Stimulated activated naive CD8-positive, alpha-beta T cell treated with anti-CD3 and anti-CD28 coated beads, Interleukin-15, Interleukin-2, amounts not matched to agents 100 ng/mL and 50 ng/mL, for 24 hours (primary cell): Measurements from ENCODE around the gene GRB7.

Experiments used
- H3K27ac Mint-ChIP-seq: one replicate; pipeline ENCODE4 v1.8.0; 2021; ENCODE audit warnings: mild to moderate bottlenecking, mixed read lengths
- H3K27me3 Mint-ChIP-seq: one replicate; pipeline ENCODE4 v1.8.0; 2021; ENCODE audit warnings: mixed read lengths
- H3K36me3 Mint-ChIP-seq: one replicate; pipeline ENCODE4 v1.8.0; 2021; ENCODE audit warnings: low read depth, mixed read lengths
- H3K4me1 Mint-ChIP-seq: one replicate; pipeline ENCODE4 v1.8.0; 2021; ENCODE audit warnings: low read depth, mixed read lengths
- H3K4me3 Mint-ChIP-seq: one replicate; pipeline ENCODE4 v1.8.0; 2021; ENCODE audit warnings: mild to moderate bottlenecking, mixed read lengths
- H3K9me3 Mint-ChIP-seq: one replicate; pipeline ENCODE4 v1.8.0; 2021; ENCODE audit warnings: mixed read lengths

Gene GRB7

DNA sequence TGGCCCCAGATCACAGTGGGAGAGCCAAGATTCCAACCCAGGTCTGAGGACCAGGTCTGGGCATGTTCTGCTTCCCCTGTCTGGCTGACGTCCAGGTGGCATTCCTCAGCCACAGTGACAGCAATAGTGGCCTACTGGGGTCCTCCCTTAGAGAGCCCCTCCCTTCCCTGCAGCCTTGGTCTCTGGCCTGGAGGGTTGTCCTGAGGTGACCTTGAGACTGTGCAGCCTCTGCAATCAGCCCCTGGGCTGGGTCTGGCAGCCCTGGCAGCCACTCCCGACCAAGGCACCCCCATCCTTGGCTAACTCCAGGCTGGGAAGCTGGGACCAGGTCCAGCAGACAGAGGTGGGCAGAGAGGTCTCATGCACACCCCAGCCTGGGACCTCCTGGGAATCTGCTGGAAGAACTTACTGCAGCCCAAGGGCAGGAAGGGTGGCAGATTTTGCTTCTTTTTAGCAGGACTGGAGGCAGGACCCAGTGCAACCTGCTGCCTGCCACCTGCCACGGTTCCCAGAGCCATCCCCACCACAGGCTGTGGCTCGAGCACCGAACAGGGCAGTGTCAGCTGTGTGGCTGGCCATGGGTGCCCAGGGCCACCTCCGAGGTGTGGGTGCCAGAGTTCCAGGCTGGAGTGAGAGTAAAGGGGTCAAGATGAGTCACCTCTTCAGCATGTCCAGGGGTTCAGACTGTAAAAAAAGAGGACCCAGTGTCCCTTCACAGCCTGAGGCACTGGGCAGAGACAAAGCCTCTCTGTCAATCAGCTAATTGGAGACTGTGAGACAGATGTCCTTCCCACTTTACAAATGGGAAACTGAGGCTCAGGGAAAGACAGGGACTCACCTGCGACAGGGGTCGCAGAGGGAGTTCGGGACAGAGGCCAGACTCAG, 12.6 kb downstream of the GRB7 start:
- H3K27ac Mint-ChIP-seq, result no peak overlapping the region
- no peaks in the 10 kb centered on the region for H3K9me3 Mint-ChIP-seq
- no peaks in the 10 kb centered on the region for H3K27me3 Mint-ChIP-seq
- no peaks in the 10 kb centered on the region for H3K36me3 Mint-ChIP-seq
- H3K4me1 Mint-ChIP-seq, result peaks cover 33% of the 10 kb centered on the region
- no peak overlapping the region for H3K4me3 Mint-ChIP-seq

GRCh38 chr17:39751016-39751543, 13.3 kb downstream of the GRB7 start:
- Mint-ChIP-seq H3K36me3 (no peaks in the 10 kb centered on the region), H3K9me3 (no peaks in the 10 kb centered on the region), H3K4me3 (no peak overlapping the region), H3K27ac (peak overlapping the region; percentile 5), H3K4me1 (peaks cover 40% of the 10 kb centered on the region), H3K27me3 (no peaks in the 10 kb centered on the region)

DNA sequence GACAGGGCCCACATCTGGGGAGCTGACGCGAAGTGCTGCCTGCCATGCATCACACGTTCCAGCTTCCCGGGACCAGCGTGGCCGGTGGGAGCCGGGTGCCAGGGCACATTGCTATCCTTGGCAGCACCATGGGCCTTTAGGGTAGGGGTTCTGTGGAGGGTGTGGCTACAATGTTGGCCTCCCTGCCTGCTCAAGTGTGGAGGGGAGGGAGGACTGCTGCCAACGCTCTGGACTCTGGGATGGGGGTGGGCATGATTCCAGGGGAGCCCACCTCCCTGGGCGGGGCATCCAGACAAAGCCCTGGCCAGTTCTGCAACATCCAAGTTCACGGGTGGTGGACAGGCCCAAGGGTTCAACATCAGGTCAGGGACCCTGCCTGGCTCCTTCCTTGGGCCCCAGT, 13.9 kb downstream of the GRB7 start:
- Mint-ChIP-seq H3K27ac (no peak overlapping the region), H3K27me3 (no peaks in the 10 kb centered on the region), H3K9me3 (no peaks in the 10 kb centered on the region), H3K4me1 (peaks cover 46% of the 10 kb centered on the region), H3K4me3 (peak overlapping the region; percentile 10), H3K36me3 (no peaks in the 10 kb centered on the region)

GRCh38 chr17:39752241-39752881, 14.6 kb downstream of the GRB7 start:
- Mint-ChIP-seq H3K36me3 (no peaks in the 10 kb centered on the region), H3K27me3 (no peaks in the 10 kb centered on the region), H3K27ac (peak overlapping the region; percentile 81), H3K4me3 (peak overlapping the region; percentile 27), H3K4me1 (peaks cover 53% of the 10 kb centered on the region), H3K9me3 (no peaks in the 10 kb centered on the region)

- H3K36me3 Mint-ChIP-seq, result peaks cover 6% of the 10 kb centered on the region
- H3K27ac Mint-ChIP-seq, result peak overlapping the region; percentile 94
- no peaks in the 10 kb centered on the region for H3K9me3 Mint-ChIP-seq
- no peaks in the 10 kb centered on the region for H3K27me3 Mint-ChIP-seq
- H3K4me1 Mint-ChIP-seq, result peaks cover 66% of the 10 kb centered on the region
- H3K4me3 Mint-ChIP-seq, result peak overlapping the region; percentile 78
These were observed 15.9 kb downstream of the GRB7 start for GRCh38 chr17:39753514-39754160.

- H3K4me3 Mint-ChIP-seq, result peak overlapping the region; percentile 73
- H3K36me3 Mint-ChIP-seq, result peaks cover 13% of the 10 kb centered on the region
- H3K27ac Mint-ChIP-seq, result peak overlapping the region; percentile 99
- no peaks in the 10 kb centered on the region for H3K27me3 Mint-ChIP-seq
- H3K9me3 Mint-ChIP-seq, result no peaks in the 10 kb centered on the region
- peaks cover 73% of the 10 kb centered on the region for H3K4me1 Mint-ChIP-seq
These were observed 16.6 kb downstream of the GRB7 start for GRCh38 chr17:39754161-39754957.

GRCh38 chr17:39754958-39755553, 17.3 kb downstream of the GRB7 start:
- Mint-ChIP-seq H3K9me3 (no peaks in the 10 kb centered on the region), H3K27ac (peak overlapping the region; percentile 99), H3K27me3 (no peaks in the 10 kb centered on the region), H3K4me3 (peak overlapping the region; percentile 73), H3K36me3 (peaks cover 18% of the 10 kb centered on the region), H3K4me1 (peaks cover 80% of the 10 kb centered on the region)

DNA sequence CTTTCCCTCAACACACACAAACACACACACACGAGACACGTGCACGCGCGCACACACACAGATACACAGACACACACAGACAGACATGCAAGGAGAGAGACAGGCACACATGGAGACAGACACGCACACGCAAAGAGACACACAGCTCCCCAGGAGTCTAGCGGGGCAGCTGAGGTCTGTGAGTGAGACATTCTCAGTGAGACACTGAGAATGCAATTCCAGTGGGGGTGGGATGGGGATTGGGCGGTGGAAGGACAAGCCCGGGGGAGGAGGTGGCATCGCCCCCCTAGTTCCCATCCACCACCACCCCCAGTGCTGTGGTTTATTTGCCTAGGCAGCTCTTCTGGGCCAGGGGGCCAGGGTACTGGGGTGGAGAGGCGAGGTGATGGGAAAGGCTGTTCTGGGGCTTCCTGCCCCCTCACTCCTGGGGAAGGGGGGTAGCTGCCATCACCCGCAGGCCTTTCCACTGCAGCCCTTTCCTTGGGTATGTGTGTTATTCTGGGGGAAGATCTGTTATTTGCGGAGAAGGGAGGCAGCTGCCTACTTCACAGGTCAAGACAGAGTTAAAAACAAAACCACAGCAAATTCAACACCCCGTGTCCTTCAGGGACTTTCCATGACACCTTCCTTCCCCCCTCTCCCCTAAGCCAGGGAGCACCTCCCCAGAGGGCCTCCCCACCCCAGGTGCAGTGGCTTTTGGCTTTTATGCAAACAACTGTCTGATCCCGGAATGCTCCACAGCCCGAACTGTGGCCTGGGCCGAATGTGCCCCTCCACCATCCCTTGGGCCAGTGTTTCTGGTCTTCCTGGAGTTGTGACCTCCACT, 18.0 kb downstream of the GRB7 start:
- Mint-ChIP-seq H3K27me3 (no peaks in the 10 kb centered on the region), H3K4me1 (peaks cover 87% of the 10 kb centered on the region), H3K4me3 (peak overlapping the region; percentile 73), H3K9me3 (no peaks in the 10 kb centered on the region), H3K36me3 (peaks cover 21% of the 10 kb centered on the region), H3K27ac (peak overlapping the region; percentile 99)

DNA sequence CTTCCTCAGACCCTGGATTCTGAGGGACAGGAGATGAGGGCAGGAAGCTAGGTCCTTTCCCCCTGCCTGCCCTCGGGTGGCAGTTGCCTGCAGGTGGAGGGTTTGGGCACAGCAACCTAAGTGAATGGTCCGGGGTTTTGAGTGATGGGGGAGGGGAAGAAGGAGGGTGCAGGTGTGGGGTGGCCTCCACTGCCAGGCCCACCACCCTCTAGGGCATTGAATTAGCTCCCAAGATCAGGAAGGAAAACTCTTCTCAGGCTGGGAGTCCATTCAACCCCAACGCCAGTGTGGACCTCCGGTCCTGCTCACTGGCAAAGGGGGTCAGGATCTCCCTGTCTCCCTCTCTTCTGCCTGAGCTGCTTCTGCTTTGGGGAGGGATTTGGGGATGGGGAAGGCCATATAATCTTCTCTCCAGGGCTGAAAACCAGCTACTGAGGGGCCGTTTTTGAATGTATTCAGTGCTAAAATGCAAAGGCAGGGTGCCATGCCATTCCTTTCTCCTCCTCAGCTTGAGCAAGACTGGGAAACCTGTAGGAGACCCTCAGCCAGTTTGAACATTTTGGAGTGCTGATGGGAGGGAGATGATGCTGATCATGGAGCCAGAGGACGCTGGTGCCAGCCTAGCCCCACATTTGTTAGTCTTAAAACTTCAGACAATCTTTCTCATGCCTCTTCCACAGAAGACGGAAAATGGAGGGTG, 18.8 kb downstream of the GRB7 start:
- H3K36me3 Mint-ChIP-seq, result peaks cover 27% of the 10 kb centered on the region
- H3K9me3 Mint-ChIP-seq, result no peaks in the 10 kb centered on the region
- peak overlapping the region; percentile 99 for H3K27ac Mint-ChIP-seq
- H3K27me3 Mint-ChIP-seq, result no peaks in the 10 kb centered on the region
- peak overlapping the region; percentile 73 for H3K4me3 Mint-ChIP-seq
- H3K4me1 Mint-ChIP-seq, result peaks cover 88% of the 10 kb centered on the region

DNA sequence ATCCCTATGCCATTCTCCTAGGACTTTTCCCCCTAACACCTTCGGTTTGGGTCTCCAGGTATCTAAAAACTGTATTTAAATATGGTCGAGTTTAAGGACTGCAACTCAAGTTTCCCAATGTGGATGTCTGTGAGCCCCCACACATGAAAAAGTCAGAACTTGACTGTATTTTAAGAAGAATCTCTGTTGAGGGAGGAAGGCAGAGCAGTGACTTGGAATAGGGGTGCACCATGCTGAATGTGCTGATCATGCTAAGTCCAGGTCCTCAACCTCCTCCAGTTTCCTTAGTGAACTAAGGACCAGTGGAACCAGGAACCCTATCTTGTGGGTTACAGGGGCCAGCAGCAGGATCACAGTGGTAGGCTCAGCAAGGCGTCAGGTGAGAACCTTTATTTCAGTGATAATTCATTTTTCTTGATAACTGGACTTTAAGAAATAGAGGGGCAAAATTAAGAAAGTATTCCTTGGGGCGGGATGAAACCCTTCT, 19.5 kb downstream of the GRB7 start:
- Mint-ChIP-seq H3K27ac (peak overlapping the region; percentile 99), H3K36me3 (peaks cover 33% of the 10 kb centered on the region), H3K4me3 (peak overlapping the region; percentile 68), H3K4me1 (peaks cover 88% of the 10 kb centered on the region), H3K27me3 (no peaks in the 10 kb centered on the region), H3K9me3 (no peaks in the 10 kb centered on the region)

- peaks cover 88% of the 10 kb centered on the region for H3K4me1 Mint-ChIP-seq
- peaks cover 43% of the 10 kb centered on the region for H3K36me3 Mint-ChIP-seq
- peak overlapping the region; percentile 68 for H3K4me3 Mint-ChIP-seq
- peak overlapping the region; percentile 99 for H3K27ac Mint-ChIP-seq
- no peaks in the 10 kb centered on the region for H3K9me3 Mint-ChIP-seq
- H3K27me3 Mint-ChIP-seq, result no peaks in the 10 kb centered on the region
These were observed 20.5 kb downstream of the GRB7 start for GRCh38 chr17:39757931-39758873.

DNA sequence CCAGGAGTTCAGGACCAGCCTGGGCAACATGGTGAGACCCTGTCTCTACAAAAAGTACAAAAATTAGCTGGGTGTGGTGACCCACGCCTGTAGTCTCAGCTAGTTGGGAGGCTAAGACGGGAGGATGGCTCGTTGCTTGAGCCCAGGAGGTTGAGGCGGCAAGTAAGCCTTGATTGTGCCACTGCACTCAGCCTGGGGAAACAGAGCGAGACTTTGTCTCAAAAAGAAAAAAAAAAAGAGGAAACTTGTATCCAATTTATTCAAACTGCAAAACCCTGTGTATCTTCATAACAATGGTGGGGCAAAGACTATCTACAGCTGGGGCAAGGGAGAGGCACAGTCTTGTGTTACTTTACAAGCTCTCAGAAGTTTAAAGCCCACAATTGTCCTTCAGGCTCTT, 21.5 kb downstream of the GRB7 start:
- Mint-ChIP-seq H3K36me3 (peaks cover 50% of the 10 kb centered on the region), H3K27ac (peak overlapping the region; percentile 99), H3K4me1 (peaks cover 91% of the 10 kb centered on the region), H3K4me3 (peak overlapping the region; percentile 68), H3K9me3 (no peaks in the 10 kb centered on the region), H3K27me3 (no peaks in the 10 kb centered on the region)
